ENCODE measurements around the gene CHN1. TPM values are rescaled to one million over a fixed set of nuclear protein-coding genes. Genes with fewer than 3 reads are reported as not detected.

CHN1 gene
- total RNA-seq, 2 donors from 2014 or later: 2.2 to 2.8 TPM

GRCh38 chr2:175022923-175023322, 17.7 kb upstream of the CHN1 start:
- Histone ChIP-seq H3K27me3 (no peaks in the 10 kb centered on the region), H3K4me1 (no peaks in the 10 kb centered on the region), H3K9me3 (no peaks in the 10 kb centered on the region), H3K27ac (no peak overlapping the region), H3K9ac (ENCODE audit: low read depth in 2 of 2, low read length in 2 of 2) (no peak overlapping the region), H3K4me3 (no peak overlapping the region), H3K36me3 (no peaks in the 10 kb centered on the region)
- TF ChIP-seq, protein P1, sequence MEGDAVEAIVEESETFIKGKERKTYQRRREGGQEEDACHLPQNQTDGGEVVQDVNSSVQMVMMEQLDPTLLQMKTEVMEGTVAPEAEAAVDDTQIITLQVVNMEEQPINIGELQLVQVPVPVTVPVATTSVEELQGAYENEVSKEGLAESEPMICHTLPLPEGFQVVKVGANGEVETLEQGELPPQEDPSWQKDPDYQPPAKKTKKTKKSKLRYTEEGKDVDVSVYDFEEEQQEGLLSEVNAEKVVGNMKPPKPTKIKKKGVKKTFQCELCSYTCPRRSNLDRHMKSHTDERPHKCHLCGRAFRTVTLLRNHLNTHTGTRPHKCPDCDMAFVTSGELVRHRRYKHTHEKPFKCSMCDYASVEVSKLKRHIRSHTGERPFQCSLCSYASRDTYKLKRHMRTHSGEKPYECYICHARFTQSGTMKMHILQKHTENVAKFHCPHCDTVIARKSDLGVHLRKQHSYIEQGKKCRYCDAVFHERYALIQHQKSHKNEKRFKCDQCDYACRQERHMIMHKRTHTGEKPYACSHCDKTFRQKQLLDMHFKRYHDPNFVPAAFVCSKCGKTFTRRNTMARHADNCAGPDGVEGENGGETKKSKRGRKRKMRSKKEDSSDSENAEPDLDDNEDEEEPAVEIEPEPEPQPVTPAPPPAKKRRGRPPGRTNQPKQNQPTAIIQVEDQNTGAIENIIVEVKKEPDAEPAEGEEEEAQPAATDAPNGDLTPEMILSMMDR (IDR thresholded peaks at IDR 0.05): no peak
- intact Hi-C loops (cut with DNase I): no loop called here
- DNase-seq: no peak

DNA sequence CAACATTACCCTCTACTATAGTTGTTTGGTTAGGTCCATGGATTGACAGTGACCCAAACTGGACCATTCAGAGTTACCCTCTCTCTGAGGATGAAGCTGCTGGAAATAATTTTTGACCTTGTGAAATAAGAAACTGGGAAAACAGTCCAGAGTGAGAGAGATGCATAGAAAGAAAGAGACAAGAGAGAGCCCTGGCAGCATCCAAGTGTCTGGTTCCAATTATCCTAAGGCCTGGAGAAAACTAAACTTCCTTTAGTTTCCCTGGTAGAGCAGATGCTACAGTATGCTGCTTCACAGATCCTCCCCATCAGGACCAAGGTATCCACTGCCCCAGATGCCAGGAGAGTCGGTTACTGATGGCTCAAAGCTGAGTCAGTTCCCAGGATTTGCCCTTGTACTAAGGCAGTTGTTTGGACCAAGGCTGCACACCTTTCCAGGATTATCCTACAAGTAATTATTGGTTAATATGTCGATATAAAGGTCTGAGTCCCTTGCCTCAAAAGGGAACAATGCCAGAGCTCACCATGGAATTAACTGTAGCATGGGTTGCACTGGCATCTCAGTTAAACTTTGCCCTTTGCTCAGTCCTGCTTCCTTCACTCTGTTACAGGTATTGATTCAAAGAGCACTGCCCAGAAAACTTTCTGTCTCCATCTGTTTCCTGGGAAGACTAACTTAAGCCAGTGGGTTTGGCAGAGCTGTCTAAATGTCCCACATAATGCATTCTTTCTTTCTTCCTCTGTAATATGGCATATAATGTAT, 14.6 kb upstream of the CHN1 start:
- Histone ChIP-seq H3K27me3 (no peaks in the 10 kb centered on the region), H3K36me3 (no peaks in the 10 kb centered on the region), H3K9ac (ENCODE audit: low read depth in 2 of 2, low read length in 2 of 2) (no peak overlapping the region), H3K4me1 (no peaks in the 10 kb centered on the region), H3K4me3 (no peak overlapping the region), H3K9me3 (no peaks in the 10 kb centered on the region), H3K27ac (no peak overlapping the region)
- DNase-seq: no peak
- TF ChIP-seq, protein P1 (IDR thresholded peaks at IDR 0.05): no peak
- intact Hi-C loops (cut with DNase I): no loop called here

GRCh38 chr2:175017618-175018414, 12.6 kb upstream of the CHN1 start:
- Histone ChIP-seq H3K36me3 (no peaks in the 10 kb centered on the region), H3K9ac (ENCODE audit: low read depth in 2 of 2, low read length in 2 of 2) (no peak overlapping the region), H3K9me3 (no peaks in the 10 kb centered on the region), H3K27ac (no peak overlapping the region), H3K27me3 (no peaks in the 10 kb centered on the region), H3K4me1 (no peaks in the 10 kb centered on the region), H3K4me3 (no peak overlapping the region)
- TF ChIP-seq, protein P1 (IDR thresholded peaks at IDR 0.05): no peak
- no peak for DNase-seq
- intact Hi-C loops (cut with DNase I): no loop called here

DNA sequence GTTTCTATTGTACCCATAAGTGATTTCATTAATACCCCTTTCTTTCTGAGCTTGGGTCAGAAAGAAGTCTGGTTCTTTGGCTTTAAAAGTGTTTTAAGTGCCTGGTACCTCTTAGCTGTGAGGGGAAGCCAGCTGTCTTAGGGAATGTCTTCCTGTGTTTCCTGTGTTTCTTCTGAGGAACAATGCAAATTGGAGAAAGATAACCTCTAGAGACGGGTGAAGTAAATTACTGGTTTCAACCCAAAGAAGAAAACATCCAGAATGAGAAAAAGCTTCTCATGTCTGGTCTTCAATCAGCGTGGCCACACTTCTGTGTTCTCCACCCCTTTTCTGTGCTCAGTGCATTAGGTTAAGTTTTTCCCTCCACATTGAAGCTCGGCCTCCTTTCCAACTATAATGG, 10.2 kb upstream of the CHN1 start:
- H3K4me1 ChIP-seq: no peaks in the 10 kb centered on the region
- DNase-seq: no peak
- no peak overlapping the region for H3K27ac ChIP-seq
- H3K36me3 ChIP-seq: no peaks in the 10 kb centered on the region
- intact Hi-C loops (cut with DNase I): no loop called here
- no peak overlapping the region for H3K9ac ChIP-seq (ENCODE audit: low read depth in 2 of 2, low read length in 2 of 2)
- no peaks in the 10 kb centered on the region for H3K27me3 ChIP-seq
- no peak overlapping the region for H3K4me3 ChIP-seq
- no peaks in the 10 kb centered on the region for H3K9me3 ChIP-seq
- TF ChIP-seq, protein P1 (IDR thresholded peaks at IDR 0.05): no peak

- no peak overlapping the region for H3K4me3 ChIP-seq
- H3K4me1 ChIP-seq: no peaks in the 10 kb centered on the region
- H3K27me3 ChIP-seq: no peaks in the 10 kb centered on the region
- no peak for DNase-seq
- H3K9ac ChIP-seq (ENCODE audit: low read depth in 2 of 2, low read length in 2 of 2): no peak overlapping the region
- TF ChIP-seq, protein P1 (IDR thresholded peaks at IDR 0.05): no peak
- H3K36me3 ChIP-seq: no peaks in the 10 kb centered on the region
- H3K27ac ChIP-seq: no peak overlapping the region
- H3K9me3 ChIP-seq: no peaks in the 10 kb centered on the region
- intact Hi-C loops (cut with DNase I): no loop called here
These were observed 7.3 kb upstream of the CHN1 start for GRCh38 chr2:175012516-175012915.

Measured in colonic mucosa (tissue), 4 donors.